ENCODE measurements around the gene TSPAN32.

TSPAN32 gene, protein sequence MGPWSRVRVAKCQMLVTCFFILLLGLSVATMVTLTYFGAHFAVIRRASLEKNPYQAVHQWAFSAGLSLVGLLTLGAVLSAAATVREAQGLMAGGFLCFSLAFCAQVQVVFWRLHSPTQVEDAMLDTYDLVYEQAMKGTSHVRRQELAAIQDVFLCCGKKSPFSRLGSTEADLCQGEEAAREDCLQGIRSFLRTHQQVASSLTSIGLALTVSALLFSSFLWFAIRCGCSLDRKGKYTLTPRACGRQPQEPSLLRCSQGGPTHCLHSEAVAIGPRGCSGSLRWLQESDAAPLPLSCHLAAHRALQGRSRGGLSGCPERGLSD

DNA sequence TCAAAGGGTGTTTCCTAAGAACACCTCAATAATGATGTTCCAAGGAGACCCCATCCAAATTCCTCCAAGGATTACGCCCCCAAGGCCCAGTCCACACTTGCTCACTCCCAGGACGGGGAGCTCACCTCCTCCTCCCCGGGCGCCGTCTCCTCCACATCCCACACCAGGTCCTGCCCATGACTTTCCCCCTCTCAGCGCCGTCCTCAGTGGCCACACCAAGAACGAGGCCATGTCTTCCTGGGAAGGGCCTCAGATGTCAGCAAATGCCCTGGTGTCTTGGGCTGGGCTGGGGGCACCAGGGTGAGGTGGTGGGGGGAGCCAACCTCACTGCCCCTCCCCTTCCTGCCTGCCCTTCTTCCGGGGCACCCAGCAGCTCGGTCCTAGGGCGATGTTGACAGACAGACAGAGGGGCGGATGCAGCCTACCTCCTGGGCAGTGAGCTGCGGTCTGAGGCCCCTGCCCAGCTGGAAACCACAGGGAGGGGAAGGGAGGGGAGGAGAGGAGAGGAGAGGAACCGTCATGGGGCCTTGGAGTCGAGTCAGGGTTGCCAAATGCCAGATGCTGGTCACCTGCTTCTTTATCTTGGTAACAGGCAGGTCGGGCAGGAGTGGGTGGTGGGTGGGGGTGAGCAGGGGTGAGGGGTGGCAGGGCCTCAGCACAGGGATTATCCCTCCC lies at the start of gene TSPAN32, which contains the start of gene C11orf21:
Gene TSPAN32 (plus strand): TSS at position 383 of the 675 bp plus-strand sequence. CDS start 137 bp downstream, at position 520.
Gene C11orf21 (minus strand): TSS at position 288 of the 675 bp plus-strand sequence. CDS start 110 bp downstream, at position 178.
- DNase-seq, result no peak

- no peak for DNase-seq
Measured at GRCh38 chr11:2252018-2252417, 49.8 kb upstream of the TSPAN32 start.

DNA sequence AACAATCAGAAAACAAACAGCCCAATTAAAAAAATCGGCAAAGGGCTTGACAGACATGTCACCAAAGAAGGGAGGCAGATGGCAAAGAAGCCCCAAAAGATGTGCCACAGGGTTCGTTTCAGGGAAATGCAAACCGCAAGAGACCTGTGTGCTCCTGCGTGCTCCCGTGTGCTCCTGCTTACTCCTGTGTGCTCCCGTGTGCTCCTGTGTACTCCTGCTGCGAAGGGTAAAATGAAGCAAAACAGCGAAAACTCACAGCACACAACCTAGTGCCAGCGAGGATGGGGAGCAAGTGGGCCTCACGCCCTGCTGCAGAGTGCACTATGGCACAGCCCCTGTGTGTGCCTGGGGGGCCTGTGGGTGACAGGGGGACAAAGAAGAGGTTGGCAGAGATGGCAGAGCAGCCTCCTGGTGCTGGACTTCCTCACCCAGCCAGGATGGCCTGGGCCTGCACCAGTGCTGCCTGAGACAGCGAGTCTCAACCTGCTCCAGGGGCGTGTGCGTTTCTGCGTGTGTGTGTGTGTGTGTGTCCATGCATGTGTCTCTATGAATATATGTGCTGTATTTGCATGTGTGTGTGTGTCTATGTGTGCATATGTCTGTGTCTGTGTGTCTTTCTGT lies 45.4 kb upstream of the TSPAN32 start:
- DNase-seq, result no peak

DNA sequence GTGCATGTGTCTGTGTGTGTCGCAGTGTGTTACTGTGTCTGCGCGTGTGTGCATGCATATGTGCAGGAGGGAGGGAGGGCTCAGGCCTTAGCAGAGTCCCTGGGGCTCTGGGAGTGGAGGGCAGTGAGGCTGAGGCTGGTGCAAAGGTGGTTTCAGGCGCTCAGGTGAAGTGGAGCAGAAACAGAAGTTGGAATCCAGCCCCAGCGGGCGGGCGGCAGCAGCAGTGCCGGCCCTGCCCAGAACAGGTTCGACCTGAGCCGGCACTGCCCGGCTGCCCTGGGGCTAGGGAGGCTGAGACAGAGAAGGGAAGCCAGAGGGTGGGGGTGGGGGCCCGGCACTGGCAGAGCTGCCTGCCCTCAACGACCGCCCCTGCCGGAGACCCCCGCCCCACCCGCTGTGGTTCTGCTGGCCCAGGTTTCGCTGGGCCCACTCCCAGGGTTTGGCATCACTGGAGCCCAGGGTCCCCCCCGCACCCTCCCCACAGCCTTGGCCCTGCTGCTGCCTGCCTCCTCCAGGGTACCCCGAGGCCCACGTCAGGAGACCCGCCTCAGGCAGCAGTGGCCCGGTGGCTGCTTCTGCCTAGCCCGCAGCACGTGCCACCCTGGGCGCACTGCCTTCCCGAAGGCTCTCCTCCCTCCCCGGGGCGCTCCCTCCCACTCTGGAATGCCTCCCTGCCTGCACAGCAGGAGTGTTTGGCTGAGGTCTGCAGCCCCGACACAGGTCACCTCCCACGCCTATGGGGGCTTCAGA lies 44.7 kb upstream of the TSPAN32 start:
- DNase-seq, result no peak

DNA sequence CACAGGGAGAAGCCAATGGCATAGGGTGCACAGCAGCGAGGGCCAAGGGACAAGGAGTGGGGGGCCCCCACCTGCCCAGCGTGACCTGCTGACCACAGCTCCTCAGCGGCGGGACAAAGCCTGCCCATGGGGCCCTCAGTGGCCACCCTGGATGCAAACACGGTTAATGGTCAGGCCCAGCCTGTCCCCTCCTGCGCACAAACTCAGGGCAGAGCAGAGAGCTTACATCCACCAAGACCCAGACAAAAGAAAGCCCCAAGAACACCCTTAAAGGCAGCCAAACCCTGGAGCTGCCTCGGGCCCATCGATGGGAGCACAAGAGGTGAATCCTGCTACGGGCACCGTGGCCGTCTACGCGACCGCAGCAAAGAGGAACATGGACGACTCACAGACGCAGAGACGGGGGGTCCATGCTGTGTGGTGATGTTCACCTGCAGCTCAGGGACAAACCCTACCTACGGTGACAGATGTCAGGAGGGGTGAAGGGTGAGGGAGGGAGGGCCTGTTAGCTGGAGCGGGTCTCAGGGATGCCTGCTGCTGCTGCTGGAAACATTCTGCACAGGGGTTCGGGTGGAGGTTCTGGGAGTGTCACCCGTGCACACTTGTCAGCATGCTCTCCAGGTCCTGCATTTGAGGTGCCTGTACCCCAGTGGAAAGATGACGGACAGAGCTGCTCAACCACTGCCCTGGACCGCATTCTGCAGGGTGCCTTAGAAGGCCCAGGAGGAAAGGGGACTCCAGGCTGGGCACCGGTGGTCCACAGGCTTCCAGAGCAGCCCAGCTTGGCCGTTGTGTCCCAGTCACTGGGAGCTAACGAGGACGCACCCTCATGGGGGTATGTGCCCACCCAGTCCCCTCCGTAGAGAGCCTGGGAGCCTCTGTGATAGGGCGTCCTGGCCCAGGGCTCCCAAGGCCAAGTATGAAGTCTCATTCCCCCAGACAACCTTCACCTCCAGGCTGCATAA lies 43.0 kb upstream of the TSPAN32 start:
- DNase-seq, result no peak

- no peak for DNase-seq
Measured at GRCh38 chr11:2259466-2259830, 42.4 kb upstream of the TSPAN32 start.

- no peak for DNase-seq
Measured at GRCh38 chr11:2259897-2260451, 41.8 kb upstream of the TSPAN32 start.

DNA sequence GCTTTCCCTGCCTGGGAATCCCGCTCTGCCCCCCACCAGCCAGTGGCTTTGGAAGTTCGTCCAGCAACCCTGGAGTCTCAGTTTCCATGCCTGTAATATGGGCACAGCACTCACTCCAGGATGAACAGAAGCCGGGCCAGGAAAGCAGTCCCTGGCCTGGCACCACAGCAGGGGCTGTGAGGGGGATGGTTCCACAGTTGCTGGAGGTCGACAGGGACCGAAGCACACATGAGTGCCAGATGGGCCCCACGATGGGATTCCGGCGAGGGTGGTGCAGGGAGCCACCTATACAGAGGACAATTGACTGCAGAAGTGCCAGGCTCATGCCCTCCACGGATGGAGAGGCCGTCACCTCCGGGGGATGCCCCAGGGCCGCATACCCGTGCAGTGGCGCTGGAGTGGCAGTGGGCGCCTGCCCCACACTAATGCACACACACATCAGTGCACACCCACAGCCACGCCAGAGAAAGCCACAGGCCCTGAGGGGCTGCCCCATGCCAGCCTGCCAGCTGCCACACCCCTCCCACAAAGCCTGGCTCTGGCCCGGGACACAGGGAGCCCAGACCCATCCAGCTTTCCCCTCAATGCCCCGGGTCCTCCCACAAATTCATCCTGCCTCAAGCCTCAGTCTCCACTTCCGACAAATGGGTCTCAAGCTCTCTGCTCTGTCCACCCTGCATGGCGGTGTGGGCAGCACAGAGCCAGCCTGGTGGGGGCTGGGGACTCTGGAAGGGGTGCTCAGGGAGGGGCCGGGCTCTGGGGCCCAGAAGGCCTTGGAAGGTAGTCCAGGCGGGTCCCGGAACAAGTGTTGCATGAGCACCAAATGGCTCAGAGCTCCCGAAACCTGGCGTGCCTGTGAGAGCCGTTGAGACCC lies 41.1 kb upstream of the TSPAN32 start:
- DNase-seq, result no peak

- DNase-seq, result no peak
Measured at GRCh38 chr11:2261436-2262230, 40.2 kb upstream of the TSPAN32 start.

DNA sequence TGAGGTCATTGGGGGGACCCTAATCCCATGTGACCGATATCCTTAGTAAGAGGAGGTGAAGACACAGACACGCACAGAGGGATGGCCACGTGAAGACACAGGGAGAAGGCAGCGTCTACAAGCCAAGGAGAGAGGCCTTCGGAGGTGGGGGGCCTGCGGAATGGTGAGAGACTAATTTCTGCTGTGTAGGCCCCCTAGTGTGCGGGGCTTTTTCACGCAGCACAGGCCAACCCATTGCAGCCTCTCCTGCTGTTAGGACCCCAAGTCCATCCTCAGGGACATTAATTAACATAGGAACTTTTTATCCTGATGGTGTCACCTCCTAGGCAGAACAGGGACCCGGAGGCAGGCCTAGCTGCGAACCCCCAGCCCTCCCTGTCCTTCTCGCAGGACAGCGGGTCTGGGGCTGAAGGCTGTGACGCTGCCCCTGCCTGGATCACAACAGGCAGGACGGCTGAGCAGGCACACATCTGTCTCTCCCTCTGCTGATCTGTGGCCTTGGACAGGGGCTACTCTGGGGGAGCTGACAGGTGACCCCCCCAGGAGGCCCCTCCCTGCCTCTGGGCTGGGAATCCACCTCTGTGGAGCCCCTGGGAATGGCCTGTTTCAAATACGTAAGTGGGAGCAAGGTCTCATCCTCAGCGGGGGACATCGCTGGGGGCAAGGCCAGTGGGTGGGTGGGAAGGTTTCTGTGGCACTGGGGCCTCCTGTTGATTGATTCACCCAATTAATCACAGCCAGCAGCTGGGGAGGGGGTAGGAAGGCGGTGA lies 39.3 kb upstream of the TSPAN32 start:
- no peak for DNase-seq

DNA sequence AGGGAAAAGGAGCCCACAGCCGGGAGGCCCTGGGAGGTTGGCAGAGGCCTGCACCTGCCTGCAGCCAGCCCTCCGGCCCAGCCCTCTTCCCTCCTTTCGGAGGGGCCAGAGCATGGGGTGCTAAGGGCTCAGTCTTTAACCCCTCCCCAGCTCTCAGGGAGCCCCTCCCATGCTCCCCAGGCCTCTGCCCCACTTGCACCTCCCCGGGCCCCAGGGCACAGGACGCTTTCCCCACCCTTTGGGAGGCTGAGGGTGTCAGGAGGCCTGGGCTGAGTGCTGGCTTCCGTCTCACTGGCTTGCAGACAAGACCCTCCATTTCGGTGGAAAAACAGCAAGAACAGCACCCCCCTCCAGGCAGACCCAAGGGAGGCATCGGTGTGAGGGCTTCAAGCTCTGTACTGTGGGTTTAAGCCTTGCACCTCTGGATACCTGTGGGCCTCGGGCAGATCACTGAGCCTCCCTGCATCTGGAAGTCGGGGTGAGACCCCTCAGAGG lies 38.7 kb upstream of the TSPAN32 start:
- no peak for DNase-seq

DNA sequence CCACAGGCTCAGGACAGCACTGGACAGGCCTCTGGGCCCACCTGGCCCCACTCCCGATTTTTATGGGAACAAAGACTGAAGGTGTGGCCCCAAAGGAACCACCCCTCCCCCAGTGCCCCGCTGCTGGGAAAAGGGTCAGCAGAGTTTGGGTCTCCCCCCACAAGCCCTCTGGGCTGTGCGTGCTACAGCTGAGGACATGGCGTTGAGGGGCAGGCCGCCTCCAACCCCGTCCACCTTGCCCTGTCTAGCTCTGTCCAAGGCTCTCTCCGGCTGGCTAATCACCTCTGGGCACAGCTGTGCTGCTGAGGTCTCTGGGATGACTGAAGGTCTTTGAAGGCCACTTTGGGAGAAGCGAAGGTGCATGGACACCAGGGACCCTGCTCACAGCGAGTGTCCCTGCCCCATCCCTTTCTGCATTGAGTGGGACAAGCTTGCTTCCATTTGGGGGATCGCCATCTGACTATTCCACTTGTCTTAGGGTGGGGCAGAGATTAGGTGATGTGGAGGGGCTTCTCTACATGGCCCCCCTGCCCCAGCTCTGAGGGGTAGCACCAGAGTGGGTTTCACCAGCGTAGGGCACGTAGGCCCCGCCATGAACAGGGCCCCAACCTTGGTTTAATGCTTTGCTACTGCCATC lies 38.0 kb upstream of the TSPAN32 start:
- no peak for DNase-seq

DNA sequence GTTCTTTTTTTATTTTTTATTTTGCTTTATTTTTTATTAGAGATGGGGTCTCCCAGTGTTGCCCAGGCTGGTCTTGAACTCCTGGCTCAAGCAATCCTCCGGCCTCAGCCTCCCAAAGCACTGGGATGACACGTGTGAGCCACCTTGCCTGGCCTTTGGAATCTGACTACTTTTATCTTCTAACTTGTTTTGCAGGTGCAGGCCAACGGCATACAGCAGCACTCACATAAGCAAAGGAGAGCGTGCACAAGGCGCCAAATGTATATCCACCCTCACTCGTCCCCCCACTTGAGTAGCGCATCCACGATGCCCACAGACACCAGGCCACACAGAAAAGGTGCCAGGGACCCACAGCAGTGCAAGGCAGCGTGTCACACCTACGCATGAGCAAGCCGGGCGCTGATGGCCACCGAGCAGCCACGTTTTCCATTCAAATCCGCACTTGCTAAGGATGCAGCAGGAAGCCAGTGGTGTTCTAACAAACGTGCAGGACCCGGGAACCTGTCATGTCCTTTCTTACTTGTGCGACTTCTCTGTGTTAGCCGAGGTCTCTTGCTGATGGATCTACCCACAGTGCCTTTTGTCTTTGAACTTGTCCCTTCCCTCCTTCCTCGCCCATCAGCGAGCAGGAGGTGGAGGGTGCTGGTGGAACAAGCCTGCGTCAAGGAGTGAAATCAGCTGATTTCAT lies 37.3 kb upstream of the TSPAN32 start:
- DNase-seq, result no peak

DNA sequence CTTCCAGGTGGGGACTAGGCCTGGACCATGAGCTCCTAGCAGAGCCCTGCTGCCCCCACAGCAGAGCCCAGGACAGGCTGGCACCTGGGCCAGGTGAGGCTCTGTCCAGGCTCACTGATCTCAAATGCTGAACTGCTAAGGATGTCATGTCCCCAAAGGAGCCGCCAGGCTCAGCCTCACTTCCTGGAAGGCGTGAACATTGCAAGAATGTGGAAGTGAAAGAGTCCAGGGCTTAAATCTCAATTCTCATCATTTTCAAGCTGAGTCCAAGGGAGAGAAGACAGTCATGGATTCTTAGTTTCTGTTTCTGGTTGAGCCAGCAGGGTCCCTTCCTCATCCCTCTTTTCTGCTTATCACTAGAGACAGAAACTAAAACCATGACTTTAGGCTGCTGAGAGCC lies 36.4 kb upstream of the TSPAN32 start:
- no peak for DNase-seq

DNA sequence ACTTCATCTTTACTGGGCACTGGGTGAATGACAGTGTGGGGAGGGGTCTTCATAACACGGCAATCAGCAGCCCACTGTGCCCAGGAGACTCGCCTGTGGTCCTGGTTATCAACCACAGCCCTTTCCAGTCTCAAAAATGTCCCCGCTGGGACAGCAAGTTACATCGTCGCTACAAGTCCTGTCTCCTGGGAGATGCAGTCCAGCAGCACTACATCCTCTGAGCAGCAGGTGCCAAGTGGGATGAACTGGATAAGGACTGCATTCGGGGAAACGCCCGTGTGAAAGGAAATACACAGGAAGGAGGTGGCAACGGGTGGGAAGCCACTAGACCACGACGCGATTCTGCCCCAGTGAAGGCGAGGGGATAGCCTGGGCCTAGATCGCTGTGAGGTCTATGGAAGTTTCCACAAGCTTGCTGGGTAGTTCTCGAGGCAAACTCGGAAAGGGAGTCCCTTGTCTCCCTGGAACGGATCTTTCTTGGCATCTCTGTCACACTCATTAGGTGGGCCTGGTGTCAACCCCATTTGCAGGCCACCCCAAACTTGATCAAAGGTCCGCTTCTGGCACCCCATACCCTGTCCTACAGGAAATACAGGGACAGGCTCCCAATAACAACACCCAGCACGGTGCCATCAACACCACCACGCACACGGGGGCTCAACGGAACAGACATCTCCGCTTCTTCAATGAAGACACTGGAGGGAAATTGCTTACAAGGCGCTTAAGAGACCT lies 35.8 kb upstream of the TSPAN32 start:
- DNase-seq, result no peak

- no peak for DNase-seq
Measured at GRCh38 chr11:2266586-2267305, 35.1 kb upstream of the TSPAN32 start.

Data from fibroblast of skin of right quadriceps (primary cell).